Skeletal muscle satellite cell (primary cell): ENCODE data around the gene ABHD4.
"Not testable (repeated sequence)": the region's sequence is repeated elsewhere in the genome, so short reads cannot be mapped to it uniquely, and the experiment has no call there.

Experiments
- H3K27me3 ChIP-seq: 2 replicates; pipeline ENCODE4 v1.7.0; 2013; ENCODE audit warnings: low read length; ENCODE audit not compliant: control insufficient read depth, insufficient read depth
- H3K36me3 ChIP-seq: 2 replicates; pipeline ENCODE4 v1.7.0; 2013; ENCODE audit warnings: mild to moderate bottlenecking, control low read depth, low read length; ENCODE audit not compliant: insufficient read depth
- H3K4me1 ChIP-seq: 2 replicates; pipeline ENCODE4 v1.7.0; 2013; ENCODE audit warnings: low read length; ENCODE audit not compliant: control insufficient read depth, insufficient read depth
- H3K4me2 ChIP-seq: 2 replicates; pipeline ENCODE4 v1.7.0; 2013; ENCODE audit warnings: mild to moderate bottlenecking, low read length
- H3K4me3 ChIP-seq: 2 replicates; pipeline ENCODE4 v1.7.0; 2013; ENCODE audit warnings: low read length
- H3K9ac ChIP-seq: 2 replicates; pipeline ENCODE4 v1.7.0; 2013; ENCODE audit warnings: mild to moderate bottlenecking, low read depth, low read length, moderate library complexity
- H3K9me3 ChIP-seq: replicated peaks from 2 replicates; pipeline ENCODE4 v1.7.0; 2013; ENCODE audit warnings: mild to moderate bottlenecking, control low read depth, low read length

The ABHD4 gene

GRCh38 chr14:22635980-22636379, 37.9 kb downstream of the ABHD4 start:
- H3K4me1 ChIP-seq, H3K9me3 ChIP-seq, H3K36me3 ChIP-seq, H3K4me3 ChIP-seq, H3K4me2 ChIP-seq, H3K9ac ChIP-seq: not testable (repeated sequence)
- peaks cover 21% of the 10 kb centered on the region for H3K27me3 ChIP-seq

GRCh38 chr14:22640192-22640591, 42.1 kb downstream of the ABHD4 start:
- no peak overlapping the region for H3K4me3 ChIP-seq
- H3K9me3 ChIP-seq = no peaks in the 10 kb centered on the region
- H3K27me3 ChIP-seq = peaks cover 14% of the 10 kb centered on the region
- no peaks in the 10 kb centered on the region for H3K4me1 ChIP-seq
- H3K36me3 ChIP-seq = no peaks in the 10 kb centered on the region
- no peak overlapping the region for H3K4me2 ChIP-seq
- no peak overlapping the region for H3K9ac ChIP-seq

- Histone ChIP-seq H3K4me3 (no peak overlapping the region), H3K36me3 (no peaks in the 10 kb centered on the region), H3K9ac (no peak overlapping the region), H3K4me2 (no peak overlapping the region), H3K4me1 (peaks cover 11% of the 10 kb centered on the region), H3K9me3 (no peaks in the 10 kb centered on the region), H3K27me3 (peaks cover 10% of the 10 kb centered on the region)
These were observed 43.7 kb downstream of the ABHD4 start for GRCh38 chr14:22641846-22642245.

- H3K9ac ChIP-seq = no peak within 1 kb of the TSS
- H3K4me1 ChIP-seq = peaks cover 23% of the 10 kb centered on the region
- H3K4me2 ChIP-seq = no peak within 1 kb of the TSS
- H3K36me3 ChIP-seq = no peaks in the 10 kb centered on the region
- H3K9me3 ChIP-seq = no peaks in the 10 kb centered on the region
- peaks cover 10% of the 10 kb centered on the region for H3K27me3 ChIP-seq
- H3K4me3 ChIP-seq = no peak within 1 kb of the TSS
These were observed 46.2 kb downstream of the ABHD4 start, which contains the start of gene OR6J1 for GRCh38 chr14:22644305-22644635. TSS of gene OR6J1 (minus strand) at chr14:22644352. CDS start at chr14:22634811, 9,541 bp downstream.

- Histone ChIP-seq H3K4me2 (peak overlapping the region; percentile 67), H3K27me3 (peaks cover 10% of the 10 kb centered on the region), H3K36me3 (no peaks in the 10 kb centered on the region), H3K9ac (peak overlapping the region; percentile 61), H3K9me3 (no peaks in the 10 kb centered on the region), H3K4me1 (peaks cover 33% of the 10 kb centered on the region), H3K4me3 (no peak overlapping the region)
These were observed 48.6 kb downstream of the ABHD4 start for GRCh38 chr14:22646570-22647254.

GRCh38 chr14:22648506-22648905, 50.4 kb downstream of the ABHD4 start:
- Histone ChIP-seq H3K4me1 (peaks cover 37% of the 10 kb centered on the region), H3K36me3 (no peaks in the 10 kb centered on the region), H3K4me2 (no peak overlapping the region), H3K9ac (no peak overlapping the region), H3K4me3 (no peak overlapping the region), H3K9me3 (no peaks in the 10 kb centered on the region), H3K27me3 (peaks cover 10% of the 10 kb centered on the region)

GRCh38 chr14:22650046-22650739, 52.1 kb downstream of the ABHD4 start:
- Histone ChIP-seq H3K9me3 (no peaks in the 10 kb centered on the region), H3K36me3 (no peaks in the 10 kb centered on the region), H3K4me2 (peak overlapping the region; percentile 7), H3K4me3 (no peak overlapping the region), H3K9ac (no peak overlapping the region), H3K27me3 (no peaks in the 10 kb centered on the region), H3K4me1 (peaks cover 37% of the 10 kb centered on the region)

GRCh38 chr14:22650960-22651521, 52.9 kb downstream of the ABHD4 start:
- no peaks in the 10 kb centered on the region for H3K27me3 ChIP-seq
- no peaks in the 10 kb centered on the region for H3K36me3 ChIP-seq
- no peak overlapping the region for H3K4me2 ChIP-seq
- H3K4me3 ChIP-seq = no peak overlapping the region
- H3K9me3 ChIP-seq = no peaks in the 10 kb centered on the region
- H3K9ac ChIP-seq = no peak overlapping the region
- peaks cover 33% of the 10 kb centered on the region for H3K4me1 ChIP-seq

GRCh38 chr14:22651586-22651985, 53.5 kb downstream of the ABHD4 start:
- H3K9ac ChIP-seq = no peak overlapping the region
- H3K36me3 ChIP-seq = no peaks in the 10 kb centered on the region
- H3K9me3 ChIP-seq = no peaks in the 10 kb centered on the region
- no peaks in the 10 kb centered on the region for H3K27me3 ChIP-seq
- peaks cover 29% of the 10 kb centered on the region for H3K4me1 ChIP-seq
- H3K4me3 ChIP-seq = no peak overlapping the region
- H3K4me2 ChIP-seq = no peak overlapping the region

- peaks cover 22% of the 10 kb centered on the region for H3K4me1 ChIP-seq
- peak overlapping the region; percentile 5 for H3K4me2 ChIP-seq
- no peak overlapping the region for H3K9ac ChIP-seq
- H3K27me3 ChIP-seq = no peaks in the 10 kb centered on the region
- H3K36me3 ChIP-seq = no peaks in the 10 kb centered on the region
- no peak overlapping the region for H3K4me3 ChIP-seq
- no peaks in the 10 kb centered on the region for H3K9me3 ChIP-seq
These were observed 55.0 kb downstream of the ABHD4 start for GRCh38 chr14:22653012-22653621.

- Histone ChIP-seq H3K9ac (no peak overlapping the region), H3K4me2 (no peak overlapping the region), H3K27me3 (no peaks in the 10 kb centered on the region), H3K9me3 (no peaks in the 10 kb centered on the region), H3K4me1 (peaks cover 4% of the 10 kb centered on the region), H3K4me3 (no peak overlapping the region), H3K36me3 (no peaks in the 10 kb centered on the region)
These were observed 58.1 kb downstream of the ABHD4 start for GRCh38 chr14:22656226-22656625.
